ENCODE measurements around the gene ERMN. TPM values are rescaled to one million over a fixed set of nuclear protein-coding genes. Genes with fewer than 3 reads are reported as not detected.
"Not testable (repeated sequence)": the region's sequence is repeated elsewhere in the genome, so short reads cannot be mapped to it uniquely, and the experiment has no call there.

ERMN gene, protein sequence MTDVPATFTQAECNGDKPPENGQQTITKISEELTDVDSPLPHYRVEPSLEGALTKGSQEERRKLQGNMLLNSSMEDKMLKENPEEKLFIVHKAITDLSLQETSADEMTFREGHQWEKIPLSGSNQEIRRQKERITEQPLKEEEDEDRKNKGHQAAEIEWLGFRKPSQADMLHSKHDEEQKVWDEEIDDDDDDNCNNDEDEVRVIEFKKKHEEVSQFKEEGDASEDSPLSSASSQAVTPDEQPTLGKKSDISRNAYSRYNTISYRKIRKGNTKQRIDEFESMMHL
- 0.70 TPM for total RNA-seq

DNA sequence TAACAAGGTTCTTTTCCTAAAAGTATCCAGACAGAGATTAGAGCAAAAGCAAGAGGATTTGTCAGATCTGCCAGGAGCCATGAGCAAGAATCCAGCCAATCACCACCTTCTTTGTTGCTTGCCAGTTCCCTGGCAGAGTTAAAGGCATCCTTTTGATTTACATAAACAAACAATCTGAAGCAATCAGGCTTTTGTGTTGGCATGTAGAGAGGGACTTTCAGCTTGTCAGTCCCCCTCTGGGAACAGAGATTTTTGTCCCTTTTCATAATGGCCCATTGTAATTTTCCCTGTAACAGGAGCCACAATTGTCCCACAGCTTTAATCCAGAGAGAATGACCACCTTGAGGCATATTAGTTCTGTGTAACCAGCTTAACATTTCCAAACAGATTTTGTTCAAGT lies at the start of gene ERMN:
Gene ERMN, minus strand, starts transcription at position 39 of the 400 bp plus-strand sequence. CDS start 182 bp downstream, outside the sequence.
- no peak for DNase-seq (ENCODE audit: low spot score)

DNA sequence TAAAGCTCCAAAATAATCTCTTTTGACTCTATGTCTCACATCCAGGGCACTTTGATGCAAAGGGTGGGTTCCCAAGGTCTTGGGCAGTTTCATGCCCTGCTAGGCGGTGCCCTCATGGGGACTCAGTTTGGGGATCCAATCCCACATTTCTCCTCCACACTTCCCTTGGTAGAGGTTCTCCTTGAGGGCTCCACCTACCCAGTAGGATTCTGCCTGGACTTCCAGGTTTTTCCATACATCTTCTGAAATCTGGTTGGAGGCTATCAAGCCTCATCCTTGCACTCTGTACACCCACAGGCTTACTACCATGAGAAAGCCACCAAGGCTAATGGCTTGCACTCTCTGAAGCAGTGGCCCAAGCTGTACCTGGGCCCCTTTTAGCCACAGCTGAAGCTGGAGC lies 49.8 kb upstream of the ERMN start:
- no peak for DNase-seq (ENCODE audit: low spot score)

DNA sequence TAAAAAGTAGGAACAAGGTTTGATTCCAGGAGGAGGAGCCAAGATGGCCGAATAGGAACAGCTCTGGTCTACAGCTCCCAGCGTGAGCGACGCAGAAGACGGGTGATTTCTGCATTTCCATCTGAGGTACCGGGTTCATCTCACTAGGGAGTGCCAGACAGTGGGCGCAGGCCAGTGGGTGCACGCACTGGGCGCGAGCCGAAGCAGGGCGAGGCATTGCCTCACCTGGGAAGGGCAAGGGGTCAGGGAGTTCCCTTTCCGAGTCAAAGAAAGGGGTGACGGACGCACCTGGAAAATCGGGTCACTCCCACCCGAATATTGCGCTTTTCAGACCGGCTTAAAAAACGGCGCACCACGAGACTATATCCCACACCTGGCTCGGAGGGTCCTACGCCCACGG lies 42.9 kb upstream of the ERMN start:
- DNase-seq (ENCODE audit: low spot score), result not testable (repeated sequence)

DNA sequence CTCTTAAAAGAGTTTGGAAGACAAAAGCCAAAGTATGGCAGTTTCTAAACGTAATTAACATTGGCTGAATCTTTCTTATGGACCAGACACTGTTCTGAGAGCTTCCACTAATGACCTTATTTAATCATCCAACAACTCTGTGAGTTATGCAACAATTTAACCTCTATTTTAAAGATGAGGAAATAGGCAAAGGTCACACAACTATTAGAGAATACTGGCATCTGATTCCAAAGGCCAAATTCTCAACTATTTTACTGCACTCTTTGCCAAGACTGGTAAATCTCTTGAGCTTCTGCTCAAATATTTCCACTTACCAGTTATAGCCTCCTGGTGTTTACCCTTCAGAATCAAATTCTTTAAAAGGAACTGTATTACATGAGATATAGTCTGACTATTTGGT lies 42.1 kb upstream of the ERMN start:
- DNase-seq (ENCODE audit: low spot score), result no peak

DNA sequence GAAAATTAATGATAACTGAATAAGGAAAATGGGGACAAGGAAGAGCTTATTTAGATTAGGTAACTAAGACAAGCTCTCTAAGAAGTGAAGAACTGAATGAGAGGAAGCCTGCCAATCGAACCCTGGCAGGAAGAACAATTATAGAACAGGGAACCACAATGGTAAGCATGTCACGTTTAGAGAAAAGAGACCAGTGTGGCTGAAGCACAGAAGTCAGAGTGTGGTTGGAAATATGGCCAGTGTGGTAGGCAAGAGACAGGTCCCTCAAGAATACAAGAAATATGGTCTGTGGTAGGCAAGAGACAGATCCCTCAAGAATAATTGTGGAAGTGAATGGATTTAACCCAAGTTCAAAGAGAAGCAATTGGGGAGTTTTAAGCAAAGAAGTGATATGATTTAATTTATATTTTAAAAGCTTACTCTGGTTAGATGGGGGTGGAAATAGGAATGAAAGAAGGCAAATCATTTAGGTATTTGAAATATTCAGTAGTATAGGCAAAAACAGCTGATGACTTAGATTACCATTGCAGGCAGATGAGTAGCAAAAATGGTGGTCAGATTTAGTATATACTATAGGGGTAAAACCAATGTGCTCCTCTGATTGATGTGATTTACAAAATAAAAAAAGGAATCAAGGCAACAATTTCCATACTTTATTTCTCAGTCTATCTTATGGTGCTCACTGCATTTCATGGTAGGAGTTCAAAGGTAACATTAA lies 38.8 kb upstream of the ERMN start:
- DNase-seq (ENCODE audit: low spot score), result no peak

DNA sequence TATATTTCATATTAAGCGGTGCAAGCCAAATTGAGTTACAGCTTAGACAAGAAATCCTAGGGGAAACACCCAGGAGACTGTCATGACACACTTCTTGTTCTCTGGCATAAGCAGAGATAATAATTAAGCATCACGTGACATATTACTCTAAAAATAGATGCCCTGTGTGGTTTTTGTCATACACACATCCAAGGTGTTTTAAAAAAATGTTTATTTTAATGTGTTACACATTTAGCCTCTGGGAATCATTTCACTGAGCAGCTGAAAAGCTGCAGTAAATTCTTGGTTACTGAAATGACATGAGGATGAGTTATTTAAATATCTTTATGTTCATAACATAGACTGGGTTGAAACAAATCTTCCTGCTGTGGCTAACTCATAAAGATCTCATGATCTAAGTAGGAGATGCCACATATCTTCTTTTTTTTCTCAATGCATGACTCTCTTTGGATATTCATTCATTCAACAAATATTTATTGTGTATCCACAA lies 38.0 kb upstream of the ERMN start:
- no peak for DNase-seq (ENCODE audit: low spot score)

DNA sequence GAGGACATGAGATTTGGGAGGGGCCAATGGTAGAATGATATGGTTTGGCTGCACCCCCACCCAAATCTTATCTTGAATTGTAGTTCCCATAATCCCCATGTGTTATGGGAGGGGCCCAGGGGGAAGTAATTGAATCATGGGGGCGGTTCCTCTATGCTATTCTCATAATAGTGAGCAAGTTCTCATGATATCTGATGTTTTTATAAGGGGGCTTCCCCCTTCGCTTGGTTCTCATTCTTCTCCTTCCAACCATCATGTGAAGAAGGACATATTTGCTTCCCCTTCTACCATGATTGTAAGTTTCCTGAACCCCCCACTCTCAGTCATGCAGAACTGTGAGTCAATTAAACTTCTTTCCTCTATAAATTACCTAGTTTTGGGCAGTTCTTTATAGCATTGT lies 37.0 kb upstream of the ERMN start:
- DNase-seq (ENCODE audit: low spot score), result no peak

DNA sequence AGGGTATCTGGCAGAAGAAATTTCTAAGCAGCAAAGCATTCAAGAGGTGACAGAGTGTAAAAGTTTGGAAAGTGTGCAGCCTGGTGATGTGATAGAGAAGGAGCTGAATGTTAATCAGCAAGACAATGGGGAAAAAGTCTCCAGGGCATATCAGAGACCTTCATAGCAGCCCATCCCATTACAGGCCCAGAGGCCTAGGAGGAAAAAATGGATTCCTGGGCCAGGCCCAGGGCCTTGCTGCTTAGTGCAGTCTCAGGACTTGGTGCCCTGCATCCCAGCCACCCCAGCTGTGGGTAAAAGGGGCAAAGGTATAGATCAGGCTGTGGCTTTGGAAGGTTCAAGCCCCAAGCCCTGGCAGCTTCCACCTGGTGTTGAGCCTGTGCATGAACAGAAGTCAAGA lies 35.9 kb upstream of the ERMN start:
- DNase-seq (ENCODE audit: low spot score), result no peak

DNA sequence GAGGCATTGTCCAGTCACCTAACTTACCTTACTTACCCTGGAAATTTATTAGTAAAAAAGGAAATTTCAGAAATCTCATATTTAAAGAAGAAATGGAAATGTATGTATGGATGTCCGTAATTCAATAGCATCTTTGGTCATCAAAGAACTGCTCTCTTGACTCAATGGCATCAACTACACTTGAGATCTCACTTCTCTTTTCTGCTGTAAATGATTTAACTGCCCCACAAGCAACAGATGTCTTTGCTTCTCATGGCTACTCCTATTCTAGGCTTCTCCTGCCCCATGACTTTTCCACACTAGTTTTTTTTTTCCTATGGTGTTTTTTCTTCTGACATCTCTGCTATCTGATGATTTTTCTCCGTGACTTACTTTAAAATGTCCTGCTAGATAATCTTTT lies 34.0 kb upstream of the ERMN start:
- no peak for DNase-seq (ENCODE audit: low spot score)

DNA sequence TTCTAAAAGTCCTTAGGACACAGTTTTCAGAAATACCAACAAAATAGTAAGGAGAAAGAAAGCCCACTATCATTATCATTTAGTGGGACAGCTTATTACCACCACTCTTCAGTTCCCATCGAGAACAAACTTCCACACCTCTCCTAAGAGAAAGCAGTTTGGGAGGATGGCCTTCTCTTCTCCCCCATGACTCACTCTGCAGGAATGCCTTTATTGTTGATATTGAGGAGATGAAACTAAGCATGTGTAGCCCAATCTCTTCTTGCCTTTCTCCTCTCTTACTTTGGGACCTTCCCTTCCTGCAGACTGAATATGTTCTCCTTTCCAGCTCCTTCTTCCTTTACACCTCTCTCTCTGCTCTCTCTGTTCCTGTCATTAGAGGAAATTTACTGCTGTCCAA lies 30.0 kb upstream of the ERMN start:
- DNase-seq (ENCODE audit: low spot score), result no peak

DNA sequence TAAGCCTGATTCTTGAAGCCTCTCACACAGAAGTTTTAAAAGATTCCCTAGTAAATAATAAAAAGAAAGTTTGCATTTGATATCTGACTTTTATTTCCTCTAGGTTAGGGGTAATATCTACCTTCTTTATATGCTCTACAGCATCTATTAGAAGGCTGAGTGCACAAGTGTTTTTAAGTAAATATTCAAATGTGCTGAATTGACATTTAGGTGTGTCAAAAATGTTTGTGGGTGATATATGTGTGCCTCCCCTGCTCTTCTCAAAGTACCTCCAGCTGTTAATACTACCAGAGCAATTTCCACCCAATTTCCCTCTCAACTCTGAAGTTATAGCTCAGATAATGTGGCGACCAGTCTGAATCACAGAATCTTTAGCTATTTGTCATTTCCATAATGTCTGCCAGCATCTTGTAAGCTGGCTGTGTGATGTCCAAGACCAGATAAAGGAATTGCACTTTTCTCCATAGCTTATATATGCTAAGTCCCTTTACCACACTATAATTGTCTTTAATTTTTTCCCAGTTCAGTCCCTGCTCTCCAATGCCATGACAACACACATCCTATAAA lies 24.4 kb upstream of the ERMN start:
- no peak for DNase-seq (ENCODE audit: low spot score)

DNA sequence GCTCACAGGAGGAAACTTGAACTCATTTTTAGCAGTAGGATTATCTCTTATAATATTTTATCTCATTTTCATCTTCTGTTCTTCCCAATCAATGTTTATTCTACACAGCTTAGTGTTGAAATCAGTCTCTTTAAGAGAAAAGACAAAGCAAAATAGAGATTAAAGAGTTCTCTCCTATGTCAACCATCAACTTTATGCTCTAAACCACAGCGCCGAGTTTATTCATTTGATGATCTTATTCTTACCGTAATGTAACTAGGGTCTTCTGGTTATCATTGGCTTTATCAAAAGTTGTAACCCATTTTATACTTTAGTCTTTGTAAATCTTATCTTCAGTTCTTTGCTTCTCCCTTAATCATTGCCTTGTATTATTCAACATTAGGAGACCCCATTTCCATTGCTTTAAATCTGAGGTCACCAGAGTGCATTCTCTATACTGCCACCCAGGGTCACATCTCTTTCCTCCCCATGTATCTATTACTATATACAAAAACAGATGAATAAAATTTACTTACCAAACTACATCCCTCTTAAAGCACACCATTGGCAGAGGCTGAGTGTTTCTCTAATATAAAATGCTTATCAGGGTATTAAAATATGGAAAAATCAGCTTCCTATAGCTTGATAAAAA lies 22.8 kb upstream of the ERMN start:
- DNase-seq (ENCODE audit: low spot score), result no peak

DNA sequence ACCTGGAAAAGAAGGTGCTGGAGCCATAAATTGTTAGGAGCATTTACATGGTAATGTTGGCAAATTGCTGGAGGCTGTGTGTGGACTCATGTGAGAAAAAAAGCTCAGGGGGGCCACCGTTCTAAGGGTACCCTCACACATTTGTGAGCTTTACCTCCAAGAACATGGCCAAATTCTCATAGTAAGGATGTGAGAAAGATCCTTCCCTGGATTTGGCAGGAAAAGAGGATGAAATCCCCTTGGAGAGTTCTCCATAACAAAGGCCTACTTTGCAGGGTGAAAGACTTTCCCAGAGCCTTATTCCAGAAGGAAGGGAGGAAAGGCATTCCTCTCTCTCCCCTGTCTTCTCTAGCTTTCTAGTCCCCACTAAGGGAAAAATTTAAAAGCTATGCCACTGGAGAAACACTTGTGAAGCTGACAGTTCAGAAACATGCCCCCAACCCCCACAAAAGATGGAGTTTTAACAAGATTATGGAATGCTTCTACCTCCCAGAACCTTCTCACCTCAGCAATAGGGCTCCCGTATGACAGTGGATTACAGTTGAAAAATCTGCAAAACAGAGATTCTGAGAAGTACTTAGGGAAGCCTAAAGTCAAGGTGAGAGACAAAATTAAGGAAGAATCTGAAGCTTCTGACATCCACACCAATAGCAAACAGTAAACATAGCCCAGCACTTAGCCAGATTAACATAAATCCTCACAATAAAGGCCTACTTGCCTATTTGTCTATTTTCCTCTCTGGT lies 20.2 kb upstream of the ERMN start:
- no peak for DNase-seq (ENCODE audit: low spot score)

DNA sequence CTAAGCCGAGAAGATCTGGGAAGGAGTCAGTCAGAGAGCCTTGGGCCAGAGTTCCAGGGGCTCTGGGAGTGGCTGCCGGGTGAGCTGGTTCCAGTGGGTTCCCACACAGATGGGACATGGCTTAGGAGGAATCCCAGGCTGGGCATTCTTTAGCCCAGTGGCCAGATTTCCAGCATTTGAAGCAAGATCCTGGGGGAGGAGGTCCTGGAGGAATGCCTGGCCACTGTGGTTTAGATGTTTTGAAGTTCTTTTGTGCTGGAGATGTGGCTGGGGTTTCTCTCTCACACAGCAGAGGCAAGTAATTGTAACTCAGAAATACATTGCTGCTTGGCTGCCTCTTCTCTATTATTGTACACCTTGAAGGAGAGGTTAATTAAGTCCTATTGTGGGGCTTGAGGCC lies 15.8 kb upstream of the ERMN start:
- not testable (repeated sequence) for DNase-seq (ENCODE audit: low spot score)

DNA sequence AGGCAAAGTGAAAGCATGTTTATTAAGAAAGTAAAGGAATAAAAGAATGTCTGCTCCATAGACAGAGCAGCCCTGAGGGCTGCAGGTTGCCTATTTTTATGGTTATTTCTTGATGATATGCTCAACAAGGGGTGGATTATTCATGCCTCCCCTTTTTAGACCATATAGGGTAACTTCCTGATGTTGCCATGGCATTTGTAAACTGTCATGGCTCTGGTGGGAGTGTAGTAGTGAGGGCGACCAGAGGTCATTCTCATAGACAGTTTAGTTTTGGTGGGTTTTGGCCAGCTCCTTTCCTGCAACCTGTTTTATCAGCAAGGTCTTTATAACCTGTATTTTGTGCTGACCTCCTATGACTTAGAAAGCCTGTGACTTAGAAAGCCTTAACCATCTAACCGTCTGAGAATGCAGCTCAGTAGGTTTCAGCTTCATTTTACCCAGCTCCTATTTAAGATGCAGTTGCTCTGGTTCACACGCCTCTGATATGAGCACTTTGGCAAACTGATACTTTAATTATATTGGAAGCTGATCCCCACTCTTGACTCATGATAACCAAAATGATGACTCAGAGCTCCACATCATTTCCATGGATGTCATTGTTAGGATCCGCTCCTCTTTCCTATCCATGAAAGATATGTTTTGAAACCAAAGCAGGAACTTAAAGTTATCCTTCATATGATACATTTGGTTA lies 14.5 kb upstream of the ERMN start:
- DNase-seq (ENCODE audit: low spot score), result no peak

DNA sequence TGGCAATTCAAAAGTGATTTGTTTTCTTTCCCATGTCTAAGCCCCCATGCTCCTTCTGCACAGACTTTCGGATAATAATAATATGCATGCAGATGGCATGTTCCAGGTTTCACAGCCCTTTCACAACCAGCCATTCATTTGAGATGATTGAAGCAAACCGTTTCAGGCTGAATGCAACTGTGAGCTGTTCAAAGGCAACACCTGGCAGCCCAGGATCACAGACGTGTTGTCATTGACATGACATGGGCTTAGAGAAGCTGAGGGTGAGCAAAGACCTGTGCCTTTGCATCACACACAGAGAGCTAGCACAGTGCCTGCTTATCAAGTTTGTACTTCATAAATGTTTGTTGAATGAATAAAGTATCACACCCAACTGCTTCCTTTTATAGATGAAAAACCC lies 12.4 kb upstream of the ERMN start:
- DNase-seq (ENCODE audit: low spot score), result no peak

DNA sequence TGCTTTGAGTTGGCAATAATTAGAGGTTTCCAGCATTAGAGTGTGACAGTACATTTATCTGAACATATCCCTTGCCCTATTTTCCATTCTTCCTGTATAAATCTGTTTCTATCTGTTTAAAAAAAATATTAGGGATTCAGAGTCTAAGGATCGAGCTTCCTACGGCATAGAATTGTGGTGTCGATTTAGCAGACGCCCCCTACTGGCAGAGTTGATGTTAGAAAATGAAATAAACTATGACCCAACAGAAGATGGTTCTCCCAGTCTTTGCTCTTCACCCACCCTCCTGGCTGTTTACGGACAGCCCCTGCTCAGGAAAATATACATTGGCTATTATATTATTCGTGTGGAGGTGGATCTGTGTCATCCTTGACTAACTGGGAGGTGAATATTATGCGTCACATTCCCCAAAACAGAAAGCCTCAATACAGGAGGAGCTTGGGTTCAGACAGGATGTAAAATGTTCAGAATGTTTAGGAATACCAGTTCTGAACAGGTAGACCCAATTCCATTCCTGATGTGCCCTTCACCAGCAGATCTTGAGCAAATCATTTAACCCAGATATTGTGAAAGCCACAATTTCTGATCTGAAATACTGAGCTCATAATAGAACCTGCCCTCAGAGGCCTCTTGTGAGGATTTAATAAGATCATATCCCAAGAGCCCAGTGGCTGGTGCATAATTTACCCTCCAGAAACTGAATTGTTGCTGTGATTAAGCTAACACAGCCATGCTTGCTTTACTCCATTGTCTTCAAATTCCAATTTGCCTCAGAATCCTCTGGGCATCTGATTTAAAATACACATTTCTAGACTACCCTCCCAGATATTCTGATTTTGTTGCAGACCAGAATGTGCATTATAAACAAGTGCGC lies 10.8 kb upstream of the ERMN start:
- no peak for DNase-seq (ENCODE audit: low spot score)

DNA sequence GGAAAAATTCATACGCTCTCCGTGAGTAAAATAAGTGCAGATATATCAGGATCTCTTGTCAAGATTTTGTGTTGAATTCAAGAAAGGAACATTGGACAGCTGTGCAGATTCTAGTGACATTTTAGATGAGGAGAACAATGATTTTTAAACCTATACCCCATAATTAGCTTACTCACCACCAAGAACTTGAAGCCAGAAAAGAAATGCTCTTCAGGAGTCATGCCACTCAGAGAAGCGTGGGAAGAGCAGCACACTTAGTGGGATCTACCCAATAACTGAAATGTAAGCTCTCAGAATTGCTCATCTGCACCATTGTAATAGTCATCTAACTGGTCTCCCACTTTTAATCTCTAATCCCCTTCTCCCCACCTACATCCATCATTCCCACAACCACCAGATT lies 9.2 kb upstream of the ERMN start:
- no peak for DNase-seq (ENCODE audit: low spot score)

DNA sequence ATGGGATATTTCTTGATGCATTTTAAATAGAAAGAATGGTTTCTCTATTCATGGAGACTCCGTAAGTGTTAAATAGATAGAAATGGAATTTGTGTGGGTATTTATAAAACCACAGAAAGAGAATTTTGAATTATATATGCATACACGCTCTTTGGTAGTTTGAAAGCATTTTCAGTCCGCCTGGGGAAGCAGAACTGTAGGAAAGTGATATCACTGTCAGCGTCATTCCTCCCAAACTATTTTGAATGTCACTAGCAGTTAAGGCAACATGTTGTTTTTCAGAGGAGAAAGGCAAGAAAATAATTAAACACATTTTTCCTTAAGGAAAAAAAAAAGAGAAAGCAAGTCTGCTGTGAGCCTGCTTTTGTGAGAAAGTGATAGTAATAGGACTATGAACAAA lies 8.7 kb upstream of the ERMN start:
- DNase-seq (ENCODE audit: low spot score), result no peak

DNA sequence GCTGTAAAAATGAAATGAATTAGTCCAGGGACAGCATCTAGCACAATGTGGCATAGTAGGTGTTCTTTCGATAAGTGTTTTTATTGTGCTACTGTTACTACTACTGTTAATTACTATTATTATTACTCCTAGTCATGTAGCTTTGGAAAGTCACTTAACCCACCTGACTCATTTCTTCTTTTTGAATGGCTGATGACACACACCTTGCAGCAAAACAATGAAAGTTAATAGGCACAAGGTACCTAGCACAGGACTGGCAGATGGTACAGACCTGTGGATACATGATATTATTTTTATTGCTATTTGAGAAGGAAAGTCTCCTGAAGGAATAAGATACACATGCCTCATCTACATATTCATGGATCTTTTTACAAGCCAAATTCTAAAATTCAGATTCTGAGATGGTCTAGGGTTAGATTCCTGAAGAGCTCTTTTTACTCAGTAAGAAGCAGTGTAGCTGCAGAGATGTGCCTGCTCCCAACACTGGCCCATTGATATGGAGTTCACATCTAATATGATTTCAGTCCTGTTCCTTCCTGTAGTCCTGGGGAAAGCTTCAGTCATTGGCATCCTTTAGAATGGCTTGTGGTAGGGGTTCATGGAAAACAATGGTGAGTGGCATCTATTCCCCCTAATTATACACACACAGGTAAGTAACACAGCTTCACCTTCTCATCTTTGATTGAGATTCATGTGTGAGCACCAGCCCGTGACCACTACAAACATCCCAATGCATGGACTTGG lies 7.9 kb upstream of the ERMN start:
- DNase-seq (ENCODE audit: low spot score), result no peak
